ENCODE measurements around the gene MC1R. TPM values are rescaled to one million over a fixed set of nuclear protein-coding genes. Genes with fewer than 3 reads are reported as not detected.

The MC1R gene
- total RNA-seq, 2 experiments from 2014 or later = 6.7 to 6.9 TPM

GRCh38 chr16:89949121-89949742, 30.6 kb downstream of the MC1R start:
- no peak for ATAC-seq (ENCODE audit: poor library complexity)
- H3K4me3 ChIP-seq (ENCODE audit: low read length) = peak overlapping the region; percentile 53
- CTCF ChIA-PET = no interaction called here
- no peak for TF ChIP-seq CTCF (IDR thresholded peaks at IDR 0.05)
- POLR2A ChIA-PET = no interaction called here
- H3K4me1 Mint-ChIP-seq (ENCODE audit: low read depth) = peaks cover 3% of the 10 kb centered on the region
- peaks cover 17% of the 10 kb centered on the region for H3K27me3 Mint-ChIP-seq
- no peaks in the 10 kb centered on the region for H3K36me3 Mint-ChIP-seq (ENCODE audit: low read depth)
- no peaks in the 10 kb centered on the region for H3K9me3 Mint-ChIP-seq
- no peak overlapping the region for H3K27ac Mint-ChIP-seq
- peak overlapping the region; percentile 85 for H3K4me3 Mint-ChIP-seq
- no peaks in the 10 kb centered on the region for H3K9me3 ChIP-seq (ENCODE audit: control insufficient read depth in 1 of 2, insufficient read depth in 1 of 2, low read length in 2 of 2)
- no peak for DNase-seq
- H3K4me1 ChIP-seq (ENCODE audit: insufficient read depth, low read length) = peaks cover 22% of the 10 kb centered on the region
- peaks cover 11 to 24% of the 10 kb centered on the region in 2 experiments for H3K27me3 ChIP-seq (ENCODE audit: control insufficient read depth in 1 of 2, insufficient read depth in 2 of 2, low read length in 2 of 2)
- H3K36me3 ChIP-seq (ENCODE audit: insufficient read depth, low read length) = no peaks in the 10 kb centered on the region
- intact Hi-C loops (cut with DNase I, micrococcal nuclease) = loop anchor here in 1 of 2 experiments (2.0 kb wide), 1 partner anchor 30 kb away; the partner anchor contains the start of gene MC1R
- H3K27ac ChIP-seq (ENCODE audit: low read depth in 1 of 2, low read length in 2 of 2) = no peak overlapping the region

- H3K9me3 ChIP-seq (ENCODE audit: control insufficient read depth in 1 of 2, insufficient read depth in 1 of 2, low read length in 2 of 2) = no peaks in the 10 kb centered on the region
- peak overlapping the region; percentile 53 for H3K4me3 ChIP-seq (ENCODE audit: low read length)
- Mint-ChIP-seq H3K36me3 (ENCODE audit: low read depth) (no peaks in the 10 kb centered on the region), H3K27me3 (peaks cover 14% of the 10 kb centered on the region), H3K27ac (no peak overlapping the region), H3K4me1 (ENCODE audit: low read depth) (peaks cover 3% of the 10 kb centered on the region), H3K4me3 (peak overlapping the region; percentile 85), H3K9me3 (no peaks in the 10 kb centered on the region)
- intact Hi-C loops (cut with DNase I, micrococcal nuclease) = loop anchor here in 1 of 2 experiments (2.0 kb wide), 1 partner anchor 31 kb away; the partner anchor contains the start of gene MC1R
- ChIA-PET POLR2A (no interaction called here), CTCF (no interaction called here)
- H3K27ac ChIP-seq (ENCODE audit: low read depth in 1 of 2, low read length in 2 of 2) = no peak overlapping the region
- peaks cover 11 to 24% of the 10 kb centered on the region in 2 experiments for H3K27me3 ChIP-seq (ENCODE audit: control insufficient read depth in 1 of 2, insufficient read depth in 2 of 2, low read length in 2 of 2)
- ATAC-seq (ENCODE audit: poor library complexity) (no peak), DNase-seq (no peak)
- H3K4me1 ChIP-seq (ENCODE audit: insufficient read depth, low read length) = peaks cover 20% of the 10 kb centered on the region
- no peak for TF ChIP-seq CTCF (IDR thresholded peaks at IDR 0.05)
- peaks cover under 1% of the 10 kb centered on the region for H3K36me3 ChIP-seq (ENCODE audit: insufficient read depth, low read length)
These were observed 31.1 kb downstream of the MC1R start for GRCh38 chr16:89949756-89950155.

GRCh38 chr16:89951509-89951908, 32.8 kb downstream of the MC1R start:
- H3K4me1 ChIP-seq (ENCODE audit: insufficient read depth, low read length) = peaks cover 20% of the 10 kb centered on the region
- H3K4me3 ChIP-seq (ENCODE audit: low read length) = no peak overlapping the region
- H3K27ac Mint-ChIP-seq = no peak overlapping the region
- H3K36me3 ChIP-seq (ENCODE audit: insufficient read depth, low read length) = peaks cover 12% of the 10 kb centered on the region
- TF ChIP-seq CTCF (IDR thresholded peaks at IDR 0.05) = no peak
- H3K27me3 ChIP-seq (ENCODE audit: control insufficient read depth in 1 of 2, insufficient read depth in 2 of 2, low read length in 2 of 2) = peaks cover under 1 to 9% of the 10 kb centered on the region in 2 experiments
- DNase-seq (no peak), ATAC-seq (ENCODE audit: poor library complexity) (no peak)
- H3K27me3 Mint-ChIP-seq = peaks cover 6% of the 10 kb centered on the region
- H3K27ac ChIP-seq (ENCODE audit: low read depth in 1 of 2, low read length in 2 of 2) = no peak overlapping the region
- H3K9me3 ChIP-seq (ENCODE audit: control insufficient read depth in 1 of 2, insufficient read depth in 1 of 2, low read length in 2 of 2) = no peaks in the 10 kb centered on the region
- POLR2A ChIA-PET = no interaction called here
- CTCF ChIA-PET = no interaction called here
- H3K36me3 Mint-ChIP-seq (ENCODE audit: low read depth) = peaks cover under 1% of the 10 kb centered on the region
- no peaks in the 10 kb centered on the region for H3K9me3 Mint-ChIP-seq
- intact Hi-C loops (cut with DNase I, micrococcal nuclease) = no loop called here
- H3K4me3 Mint-ChIP-seq = peak overlapping the region; percentile 84
- peaks cover 3% of the 10 kb centered on the region for H3K4me1 Mint-ChIP-seq (ENCODE audit: low read depth)
